Activated naive CD8-positive, alpha-beta T cell treated with anti-CD3 and anti-CD28 coated beads for 36 hours (primary cell): ENCODE results near the gene TGFA. TPM values are rescaled to one million over a fixed set of nuclear protein-coding genes. Genes with fewer than 3 reads are reported as not detected.
"Not testable (repeated sequence)": the region's sequence is repeated elsewhere in the genome, so short reads cannot be mapped to it uniquely, and the experiment has no call there.

ENCODE experiments used
- DNase-seq: peaks from one replicate; pipeline ENCODE4 v3.0.0; 2021
- H3K27ac Mint-ChIP-seq: one replicate; pipeline ENCODE4 v1.8.0; 2022; ENCODE audit warnings: mild to moderate bottlenecking, moderate library complexity, mixed read lengths
- H3K27me3 Mint-ChIP-seq: one replicate; pipeline ENCODE4 v1.8.0; 2022; ENCODE audit warnings: mild to moderate bottlenecking, mixed read lengths
- H3K36me3 Mint-ChIP-seq: one replicate; pipeline ENCODE4 v1.8.0; 2021; ENCODE audit warnings: mild to moderate bottlenecking, mixed read lengths
- H3K4me1 Mint-ChIP-seq: one replicate; pipeline ENCODE4 v1.8.0; 2021; ENCODE audit warnings: mixed read lengths
- H3K4me3 Mint-ChIP-seq: one replicate; pipeline ENCODE4 v1.8.0; 2022; ENCODE audit warnings: mild to moderate bottlenecking, moderate library complexity, mixed read lengths
- H3K9me3 Mint-ChIP-seq: one replicate; pipeline ENCODE4 v1.8.0; 2022; ENCODE audit warnings: mixed read lengths
- total RNA-seq, 2 experiments: library from RNA; stranded (reverse); gene quantifications; one replicate each; pipeline ENCODE4 v1.2.3, GENCODE V29; 2021

TGFA gene
- total RNA-seq, 2 experiments from 2014 or later = 0.06 to 0.25 TPM

DNA sequence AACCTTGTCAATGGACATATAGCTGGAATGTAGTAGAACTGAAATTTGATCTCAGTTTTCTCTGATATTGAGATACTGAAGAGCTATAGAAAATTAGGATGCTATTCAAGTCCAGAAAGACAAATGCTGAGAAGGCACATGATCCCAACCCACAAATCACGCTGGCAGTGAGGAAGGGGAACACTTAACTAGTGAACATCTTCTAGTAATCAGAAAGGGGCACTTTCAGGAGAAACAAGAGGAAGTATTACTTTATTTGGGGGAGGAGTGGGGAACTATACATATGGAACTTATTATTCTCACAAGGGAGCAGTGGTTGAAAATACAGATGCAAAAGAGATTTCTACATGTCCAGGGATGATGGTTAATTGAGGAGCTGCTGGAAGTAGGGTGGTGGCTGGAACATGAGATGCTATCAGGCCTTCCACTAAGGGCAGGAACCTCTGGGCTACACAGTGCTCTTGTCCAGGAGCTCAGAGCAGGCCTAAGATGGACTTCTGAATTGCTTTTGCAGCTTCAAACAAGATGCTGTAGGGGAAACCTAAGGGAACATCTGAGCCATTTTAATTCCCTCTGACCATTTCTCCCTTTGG lies 79.3 kb downstream of the TGFA start:
- no peaks in the 10 kb centered on the region for H3K36me3 Mint-ChIP-seq
- H3K27ac Mint-ChIP-seq = no peak overlapping the region
- no peak for DNase-seq
- H3K27me3 Mint-ChIP-seq = no peaks in the 10 kb centered on the region
- no peaks in the 10 kb centered on the region for H3K9me3 Mint-ChIP-seq
- H3K4me3 Mint-ChIP-seq = no peak overlapping the region
- H3K4me1 Mint-ChIP-seq = peaks cover 28% of the 10 kb centered on the region

DNA sequence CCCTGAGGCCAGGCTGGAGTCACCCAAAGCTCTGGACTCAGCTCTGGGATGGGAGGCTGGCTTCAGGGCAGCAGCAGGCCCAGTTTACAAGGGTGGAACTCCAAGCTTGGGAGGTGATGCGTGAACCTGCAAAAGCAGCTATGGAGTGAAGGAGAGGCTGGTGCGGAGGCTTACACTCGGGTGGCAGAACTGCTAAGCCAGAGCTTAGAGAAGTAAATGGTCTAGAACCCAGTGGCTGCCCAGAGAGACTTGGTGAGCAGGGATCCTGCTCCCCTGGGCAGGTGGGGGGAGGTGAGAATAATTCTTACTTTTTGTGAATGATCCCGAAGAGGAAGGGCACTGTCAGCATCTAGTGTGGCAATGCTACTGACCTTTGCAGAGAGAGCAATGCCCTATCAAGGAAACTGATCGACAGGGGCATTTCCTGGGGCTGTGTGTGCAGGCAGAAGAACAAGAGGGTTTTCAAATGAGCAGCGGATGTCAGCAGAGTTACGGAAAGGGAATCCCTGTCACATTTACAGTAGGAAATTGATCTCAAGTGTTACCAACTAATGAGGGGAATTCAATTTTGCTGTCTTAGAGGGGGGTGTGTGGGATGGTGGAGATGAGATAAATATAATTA lies 80.4 kb downstream of the TGFA start:
- H3K9me3 Mint-ChIP-seq = no peaks in the 10 kb centered on the region
- H3K27ac Mint-ChIP-seq = no peak overlapping the region
- no peaks in the 10 kb centered on the region for H3K36me3 Mint-ChIP-seq
- H3K27me3 Mint-ChIP-seq = no peaks in the 10 kb centered on the region
- DNase-seq = no peak
- no peak overlapping the region for H3K4me3 Mint-ChIP-seq
- peaks cover 28% of the 10 kb centered on the region for H3K4me1 Mint-ChIP-seq

DNA sequence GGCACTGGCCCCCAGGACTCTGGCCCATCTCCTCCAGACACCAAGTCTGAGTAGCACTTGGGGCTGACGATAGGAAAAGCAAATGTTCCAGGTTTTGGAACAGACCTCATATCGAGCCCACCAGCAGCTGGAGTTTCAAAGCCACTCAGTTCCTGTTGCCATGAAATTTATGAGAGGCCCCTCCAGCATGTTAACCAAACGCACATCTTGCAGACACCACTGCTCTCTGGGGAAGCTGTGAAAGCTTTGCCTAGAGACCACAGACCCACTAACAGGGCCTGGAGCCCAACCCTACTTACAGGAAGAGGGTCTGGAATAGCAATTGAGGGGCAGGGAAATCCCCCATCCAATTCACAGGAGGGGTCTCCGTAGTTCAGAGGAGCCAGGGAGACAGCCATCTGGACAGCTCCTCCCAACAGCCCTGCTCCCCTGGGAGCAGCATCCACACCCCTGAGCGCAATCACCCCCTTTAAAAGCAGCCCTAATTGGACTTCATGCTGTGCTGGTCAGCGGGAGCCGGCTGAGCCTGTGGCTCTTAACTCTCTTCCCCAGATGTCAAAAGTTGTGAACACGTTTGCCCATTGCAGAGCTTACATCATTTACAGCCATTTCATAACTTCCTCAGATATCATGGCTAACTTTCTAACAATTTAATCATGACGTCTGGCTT lies 81.3 kb downstream of the TGFA start:
- DNase-seq = no peak
- H3K27ac Mint-ChIP-seq = no peak overlapping the region
- H3K27me3 Mint-ChIP-seq = no peaks in the 10 kb centered on the region
- peaks cover 28% of the 10 kb centered on the region for H3K4me1 Mint-ChIP-seq
- H3K4me3 Mint-ChIP-seq = no peak overlapping the region
- H3K36me3 Mint-ChIP-seq = no peaks in the 10 kb centered on the region
- no peaks in the 10 kb centered on the region for H3K9me3 Mint-ChIP-seq

DNA sequence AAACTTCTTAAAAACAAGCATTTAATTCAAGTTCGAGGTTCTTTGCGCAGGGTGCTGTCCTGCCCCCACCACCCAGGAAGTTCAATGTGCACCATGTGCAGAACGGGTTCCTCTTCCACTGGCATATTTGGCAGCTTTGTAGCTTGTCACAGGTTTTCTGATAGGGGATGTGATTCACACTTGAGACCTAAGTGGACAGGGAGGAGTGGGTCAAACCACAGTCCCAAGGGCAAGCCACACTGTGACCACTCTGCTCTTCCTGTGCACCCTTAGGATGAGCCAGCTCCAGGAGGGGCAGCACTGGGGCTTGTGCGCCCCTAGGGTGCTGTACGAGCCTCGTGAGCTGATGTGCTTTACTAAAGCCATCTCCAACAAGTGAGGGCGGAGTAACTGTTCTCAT lies 82.5 kb downstream of the TGFA start:
- H3K4me3 Mint-ChIP-seq = no peak overlapping the region
- H3K27ac Mint-ChIP-seq = no peak overlapping the region
- H3K4me1 Mint-ChIP-seq = peaks cover 28% of the 10 kb centered on the region
- no peaks in the 10 kb centered on the region for H3K27me3 Mint-ChIP-seq
- no peaks in the 10 kb centered on the region for H3K9me3 Mint-ChIP-seq
- H3K36me3 Mint-ChIP-seq = no peaks in the 10 kb centered on the region
- no peak for DNase-seq

DNA sequence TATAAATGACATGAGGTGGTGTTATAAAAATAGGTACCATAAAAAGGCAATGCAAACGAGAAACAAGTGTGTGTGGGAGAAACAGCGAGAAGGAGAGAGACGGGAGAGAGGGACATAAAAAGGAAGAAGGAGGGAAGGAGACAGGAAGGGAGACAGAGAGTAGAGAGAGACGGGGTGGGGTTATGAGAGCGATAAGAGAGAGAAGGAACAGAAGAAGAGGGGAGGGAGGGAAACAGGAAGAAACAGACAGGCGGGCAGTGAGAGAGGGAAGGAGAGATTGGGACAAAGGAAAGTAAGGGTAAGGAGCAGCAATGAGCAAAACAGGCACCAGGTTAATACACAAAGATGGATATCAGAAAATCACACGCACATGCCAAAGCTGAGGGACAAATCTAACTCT lies 83.7 kb downstream of the TGFA start:
- no peak overlapping the region for H3K4me3 Mint-ChIP-seq

DNA sequence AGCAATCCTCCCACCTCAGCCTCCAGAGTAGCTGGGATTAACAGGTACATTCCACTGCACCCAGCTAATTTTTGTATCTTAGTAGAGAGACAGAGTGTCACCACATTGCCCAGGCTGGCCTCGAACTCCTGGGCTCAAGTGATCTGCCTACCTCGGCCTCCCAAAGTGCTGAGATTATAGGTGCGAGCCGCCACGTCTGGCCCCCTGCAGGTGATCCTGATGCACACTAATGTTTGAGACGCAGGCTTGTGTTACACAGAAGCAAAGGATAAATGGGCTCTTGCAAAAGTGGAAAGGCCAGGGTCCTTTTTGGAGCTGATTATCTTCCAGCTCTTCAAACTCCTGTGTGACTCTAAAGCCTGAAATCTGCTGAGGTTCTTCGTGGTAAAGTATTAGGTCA lies 84.2 kb downstream of the TGFA start:
- no peak overlapping the region for H3K4me3 Mint-ChIP-seq
- H3K36me3 Mint-ChIP-seq = no peaks in the 10 kb centered on the region
- peaks cover 16% of the 10 kb centered on the region for H3K4me1 Mint-ChIP-seq
- no peaks in the 10 kb centered on the region for H3K9me3 Mint-ChIP-seq
- H3K27me3 Mint-ChIP-seq = no peaks in the 10 kb centered on the region
- no peak overlapping the region for H3K27ac Mint-ChIP-seq
- no peak for DNase-seq

More for the DNA sequence above, 83.7 kb downstream of the TGFA start:
- H3K36me3 Mint-ChIP-seq = no peaks in the 10 kb centered on the region
- H3K4me1 Mint-ChIP-seq = peaks cover 19% of the 10 kb centered on the region
- H3K9me3 Mint-ChIP-seq = no peaks in the 10 kb centered on the region
- H3K27ac Mint-ChIP-seq = no peak overlapping the region
- DNase-seq = no peak
- no peaks in the 10 kb centered on the region for H3K27me3 Mint-ChIP-seq

DNA sequence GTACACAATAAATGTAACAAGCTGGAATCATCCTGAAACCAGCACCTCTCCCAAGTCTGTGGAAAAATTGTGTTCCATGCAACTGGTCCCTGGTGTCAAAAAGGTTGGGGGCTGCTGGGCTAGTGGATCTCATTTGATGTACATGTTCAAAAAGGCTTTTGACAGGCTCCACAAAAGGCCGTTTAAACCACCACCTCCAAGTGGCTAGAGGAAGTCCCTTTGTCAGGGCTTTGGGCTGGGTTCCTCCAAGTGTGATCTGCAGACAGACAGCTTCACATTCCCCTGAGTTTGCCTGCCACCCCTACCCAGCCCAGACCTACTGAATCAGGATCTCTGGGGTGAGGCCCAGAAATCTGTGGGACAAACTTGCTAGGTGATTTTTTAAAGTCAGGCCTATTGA lies 84.7 kb downstream of the TGFA start:
- H3K27me3 Mint-ChIP-seq = no peaks in the 10 kb centered on the region
- H3K27ac Mint-ChIP-seq = no peak overlapping the region
- no peaks in the 10 kb centered on the region for H3K9me3 Mint-ChIP-seq
- H3K4me1 Mint-ChIP-seq = peaks cover 11% of the 10 kb centered on the region
- H3K4me3 Mint-ChIP-seq = no peak overlapping the region
- H3K36me3 Mint-ChIP-seq = no peaks in the 10 kb centered on the region
- DNase-seq = no peak

DNA sequence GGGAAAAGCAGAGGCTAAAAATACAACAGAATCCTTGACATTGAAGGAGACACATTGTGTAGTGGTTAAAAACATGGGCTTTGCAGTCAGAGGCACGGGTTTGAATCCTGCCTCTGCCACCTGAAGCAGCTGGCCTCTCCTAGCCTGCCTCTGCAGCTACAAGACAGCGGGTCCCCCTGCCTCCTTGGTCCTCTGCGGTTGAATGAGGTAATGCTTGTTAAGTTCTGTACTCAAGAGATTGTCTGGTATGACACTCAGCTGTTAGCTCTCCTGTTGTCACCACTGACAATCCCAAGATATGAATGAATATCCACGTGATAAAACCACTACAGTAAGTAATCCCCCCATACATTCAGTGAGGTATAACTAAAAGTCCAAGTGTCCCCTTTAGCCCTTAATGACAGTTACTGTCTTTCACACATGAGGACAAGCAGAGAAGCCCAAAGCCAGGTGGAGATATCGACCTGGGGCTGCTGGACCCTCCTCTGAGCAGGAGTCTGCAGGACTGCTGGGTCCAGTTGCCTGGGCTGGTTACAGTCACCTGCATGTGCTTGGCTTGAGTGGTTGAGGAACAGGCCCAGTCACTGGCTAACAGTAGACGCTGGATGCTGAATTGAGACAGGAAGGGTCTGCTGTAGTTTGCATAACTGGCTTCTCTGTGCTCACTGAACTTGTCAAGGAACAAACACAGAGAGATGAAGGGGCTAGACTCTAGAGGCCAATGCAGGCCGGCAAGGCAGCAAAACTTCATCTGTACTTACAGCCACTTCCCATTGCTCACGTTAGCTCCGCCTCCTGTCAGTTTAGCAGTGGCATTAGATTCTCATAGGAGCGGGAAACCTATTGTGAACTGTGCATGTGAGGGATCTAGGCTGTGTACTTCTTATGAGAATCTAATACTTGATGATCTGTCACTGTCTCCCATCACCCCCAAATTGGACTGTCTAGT lies 85.5 kb downstream of the TGFA start:
- Mint-ChIP-seq H3K27me3 (no peaks in the 10 kb centered on the region), H3K27ac (no peak overlapping the region), H3K36me3 (no peaks in the 10 kb centered on the region), H3K9me3 (no peaks in the 10 kb centered on the region), H3K4me3 (no peak overlapping the region), H3K4me1 (peaks cover 5% of the 10 kb centered on the region)
- DNase-seq = no peak

DNA sequence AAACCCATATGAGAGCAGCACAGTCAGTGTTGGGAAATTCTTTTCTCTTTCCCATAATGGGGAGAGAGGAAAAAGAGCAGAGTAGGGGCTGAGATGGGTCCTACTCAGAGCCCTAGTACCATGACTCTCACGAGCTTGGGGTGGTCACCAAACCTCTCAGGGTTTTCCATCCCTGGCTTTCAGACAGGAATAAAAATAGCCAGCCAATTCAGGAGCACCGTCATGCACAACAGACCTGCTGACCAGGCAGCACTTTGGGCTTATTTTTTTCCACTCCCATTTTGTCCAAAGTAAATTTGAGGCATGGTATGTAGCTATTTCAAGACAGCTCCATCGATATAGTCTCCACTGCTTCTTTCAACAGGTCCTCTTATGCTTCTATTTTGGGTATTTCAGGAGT lies 86.4 kb downstream of the TGFA start:
- no peaks in the 10 kb centered on the region for H3K9me3 Mint-ChIP-seq
- DNase-seq = no peak
- no peaks in the 10 kb centered on the region for H3K27me3 Mint-ChIP-seq
- peaks cover 5% of the 10 kb centered on the region for H3K4me1 Mint-ChIP-seq
- no peaks in the 10 kb centered on the region for H3K36me3 Mint-ChIP-seq
- no peak overlapping the region for H3K4me3 Mint-ChIP-seq
- H3K27ac Mint-ChIP-seq = no peak overlapping the region

DNA sequence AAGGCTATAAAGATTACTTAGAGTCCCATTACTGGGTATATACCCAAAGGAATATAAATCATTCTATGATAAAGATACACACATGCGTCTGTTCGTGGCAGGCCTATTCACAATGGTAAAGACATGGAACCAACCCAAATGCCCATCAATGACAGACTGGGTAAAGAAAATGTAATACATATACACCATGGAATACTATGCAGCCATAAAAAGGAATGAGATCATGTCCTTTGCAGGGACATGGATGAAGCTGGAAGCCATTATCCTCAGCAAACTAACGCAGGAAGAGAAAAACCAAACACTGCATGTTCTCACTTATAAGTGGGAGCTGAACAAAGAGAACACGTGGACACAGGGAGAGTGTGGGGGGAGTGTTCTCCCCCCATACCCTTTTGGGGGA lies 87.0 kb downstream of the TGFA start:
- not testable (repeated sequence) for H3K9me3 Mint-ChIP-seq, DNase-seq, H3K36me3 Mint-ChIP-seq, H3K4me3 Mint-ChIP-seq, H3K4me1 Mint-ChIP-seq, H3K27me3 Mint-ChIP-seq, H3K27ac Mint-ChIP-seq

DNA sequence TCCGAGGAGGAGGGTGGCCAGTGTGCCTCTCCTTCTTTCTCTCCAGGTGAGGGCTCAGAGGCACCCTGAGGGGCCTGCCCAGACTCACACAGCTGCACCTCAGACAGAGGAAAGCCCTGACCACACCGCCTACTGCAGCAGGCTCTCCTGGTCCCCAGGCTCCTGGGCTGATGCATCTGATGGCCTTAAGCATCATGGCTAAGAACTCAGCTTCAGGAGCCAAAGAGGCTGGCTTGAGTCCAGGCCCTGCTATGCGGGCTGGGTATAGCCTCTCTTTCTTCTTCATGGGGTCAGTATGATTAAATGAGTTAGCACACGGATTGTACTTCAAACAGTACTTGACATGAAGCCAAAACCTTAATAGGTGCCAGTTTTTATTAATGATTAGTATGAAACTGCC lies 89.6 kb downstream of the TGFA start:
- H3K36me3 Mint-ChIP-seq = no peaks in the 10 kb centered on the region
- H3K4me3 Mint-ChIP-seq = no peak overlapping the region
- no peak for DNase-seq
- no peak overlapping the region for H3K27ac Mint-ChIP-seq
- no peaks in the 10 kb centered on the region for H3K9me3 Mint-ChIP-seq
- H3K27me3 Mint-ChIP-seq = no peaks in the 10 kb centered on the region
- H3K4me1 Mint-ChIP-seq = no peaks in the 10 kb centered on the region

DNA sequence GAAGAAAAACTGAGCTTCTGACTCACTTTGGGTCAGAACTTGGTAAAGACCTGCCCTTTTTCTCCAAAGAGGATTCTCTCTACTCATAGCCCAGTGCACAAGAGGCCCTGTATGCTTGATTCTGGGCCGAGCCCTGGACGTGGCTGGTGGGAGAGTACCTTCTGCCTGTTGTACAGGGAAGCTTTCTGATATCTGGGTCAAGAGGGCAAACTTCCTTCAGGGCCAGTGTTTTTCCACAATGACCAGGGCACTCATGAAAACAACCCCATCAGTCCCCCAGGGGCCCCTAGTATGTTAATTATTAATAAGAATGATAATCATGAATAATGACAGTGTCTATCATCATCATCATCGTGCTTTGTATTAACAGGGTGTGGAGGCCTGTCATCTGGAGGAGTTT lies 90.0 kb downstream of the TGFA start:
- H3K27ac Mint-ChIP-seq = no peak overlapping the region
- H3K9me3 Mint-ChIP-seq = no peaks in the 10 kb centered on the region
- H3K27me3 Mint-ChIP-seq = no peaks in the 10 kb centered on the region
- no peaks in the 10 kb centered on the region for H3K36me3 Mint-ChIP-seq
- DNase-seq = no peak
- H3K4me3 Mint-ChIP-seq = no peak overlapping the region
- H3K4me1 Mint-ChIP-seq = no peaks in the 10 kb centered on the region

DNA sequence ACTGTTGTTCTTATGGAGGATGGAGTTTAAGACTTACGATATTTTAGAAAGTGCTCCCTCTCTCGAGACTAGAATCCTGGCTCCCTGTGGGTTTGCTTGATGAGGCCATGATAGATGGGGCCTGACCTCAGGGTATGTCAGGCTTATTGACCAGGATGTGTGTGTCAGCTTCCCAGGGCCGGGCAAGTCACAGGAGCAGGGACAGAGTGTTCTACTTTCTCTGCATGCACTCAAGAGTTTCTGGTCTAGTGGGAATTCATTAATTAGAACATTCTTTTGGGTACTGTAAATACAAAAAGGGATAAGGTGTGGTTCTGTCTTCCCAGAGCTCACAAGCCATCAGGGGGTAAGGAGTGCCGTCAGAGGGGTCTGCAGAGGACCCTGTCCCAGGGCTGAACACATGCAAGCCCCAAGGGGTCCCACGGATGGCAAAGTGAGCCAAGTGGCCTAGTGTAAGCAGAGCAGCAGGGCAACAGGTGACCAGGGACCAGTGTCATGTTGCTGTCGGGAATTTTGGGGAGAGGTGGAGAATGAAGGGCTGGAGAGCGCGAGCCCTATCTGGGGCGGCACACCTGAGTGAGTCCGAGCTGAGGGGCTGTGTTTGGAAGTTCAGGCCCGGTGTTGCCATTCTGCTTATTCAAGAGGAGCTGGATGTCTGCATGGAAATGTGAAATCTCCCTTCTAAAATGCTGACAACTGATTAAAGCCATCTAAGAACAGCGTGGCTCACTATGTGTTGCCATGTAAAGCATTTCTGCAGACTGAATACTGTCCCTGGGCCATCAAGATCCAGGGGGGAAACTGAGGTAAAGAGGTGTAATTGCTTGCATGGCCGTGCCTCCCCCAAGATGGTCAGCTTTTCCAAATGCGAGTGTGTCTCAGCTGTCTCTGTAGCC lies 91.4 kb downstream of the TGFA start:
- H3K27ac Mint-ChIP-seq = no peak overlapping the region

DNA sequence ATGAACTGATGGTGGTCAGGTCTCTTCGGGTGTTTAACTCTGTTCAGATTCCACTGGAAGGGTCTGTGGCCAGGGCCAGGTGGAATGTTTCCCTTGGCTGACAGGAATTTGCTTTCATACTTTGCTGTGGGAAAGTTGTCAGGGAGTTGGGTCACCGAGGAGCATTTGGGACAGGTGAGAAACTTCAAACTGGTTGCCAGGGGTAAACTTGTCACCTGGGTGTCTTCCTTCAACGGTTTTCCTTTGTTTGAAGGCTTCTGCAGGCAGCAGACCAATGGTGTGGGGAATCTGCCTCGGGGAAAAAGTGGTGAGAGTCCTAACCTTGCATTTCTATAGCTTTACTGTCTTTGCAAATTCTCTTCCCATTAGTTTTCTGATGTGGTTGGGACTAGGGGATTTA lies 92.2 kb downstream of the TGFA start:
- Mint-ChIP-seq H3K27ac (no peak overlapping the region), H3K4me3 (no peak overlapping the region), H3K27me3 (no peaks in the 10 kb centered on the region), H3K4me1 (peaks cover 9% of the 10 kb centered on the region), H3K36me3 (no peaks in the 10 kb centered on the region), H3K9me3 (no peaks in the 10 kb centered on the region)
- DNase-seq = no peak

More for the DNA sequence above, 91.4 kb downstream of the TGFA start:
- peaks cover 1% of the 10 kb centered on the region for H3K4me1 Mint-ChIP-seq
- no peaks in the 10 kb centered on the region for H3K27me3 Mint-ChIP-seq
- no peaks in the 10 kb centered on the region for H3K9me3 Mint-ChIP-seq
- H3K4me3 Mint-ChIP-seq = no peak overlapping the region
- no peak for DNase-seq
- no peaks in the 10 kb centered on the region for H3K36me3 Mint-ChIP-seq
